22Rv1 (cell line): ENCODE data around the gene TUBB4B.
A peak's percentile ranks its signal among the peaks of the same experiment; 100 is the strongest.

ENCODE experiments used
- H3K27ac ChIP-seq: fragments of 450-650 bp; 2 replicates; pipeline ENCODE4 v1.5.1; 2017
- CTCF ChIP-seq: fragments of 450-650 bp; IDR thresholded peaks from 2 replicates; pipeline ENCODE4 v1.5.1; 2017; ENCODE audit warnings: mild to moderate bottlenecking
- ZFX ChIP-seq: fragments of 450-650 bp; IDR thresholded peaks from 2 replicates; pipeline ENCODE4 v1.6.1; 2017; ENCODE audit warnings: antibody characterized with exemption, borderline replicate concordance

The TUBB4B gene

GRCh38 chr9:137232510-137232909, 8.6 kb upstream of the TUBB4B start:
- no peak for TF ChIP-seq ZFX
- no peak for TF ChIP-seq CTCF
- peak overlapping the region; percentile 48 for H3K27ac ChIP-seq

GRCh38 chr9:137233143-137233980, 7.7 kb upstream of the TUBB4B start:
- no peak overlapping the region for H3K27ac ChIP-seq
- TF ChIP-seq ZFX, result no peak
- TF ChIP-seq CTCF, result no peak

- TF ChIP-seq CTCF (no peak), ZFX (no peak)
- H3K27ac ChIP-seq, result no peak overlapping the region
These were observed 6.9 kb upstream of the TUBB4B start for GRCh38 chr9:137234055-137234697.

GRCh38 chr9:137234758-137235423, 6.2 kb upstream of the TUBB4B start:
- TF ChIP-seq ZFX (no peak), CTCF (no peak)
- no peak overlapping the region for H3K27ac ChIP-seq

- TF ChIP-seq ZFX (no peak), CTCF (no peak)
- H3K27ac ChIP-seq, result peak overlapping the region; percentile 97
These were observed 5.5 kb upstream of the TUBB4B start for GRCh38 chr9:137235424-137236237.

- peak; percentile 99 for TF ChIP-seq CTCF
- TF ChIP-seq ZFX, result no peak
- H3K27ac ChIP-seq, result peak overlapping the region; percentile 97
These were observed 4.7 kb upstream of the TUBB4B start for GRCh38 chr9:137236238-137236935.
